ENCODE results near the gene EIF4B. TPM values are rescaled to one million over a fixed set of nuclear protein-coding genes. Genes with fewer than 3 reads are reported as not detected.
A peak's percentile ranks its signal among the peaks of the same experiment; 100 is the strongest.

The EIF4B gene
- total and polyA plus RNA-seq, 2 of the 13 experiments (the other 11 are each of a cell fraction or from before 2014, with no cell fraction given), result 416 to 548 TPM

GRCh38 chr12:53048780-53049401 is 42.6 kb downstream of the EIF4B start (continued):
- TF ChIP-seq ZNF496 (CRISPR knock-in tag; IDR thresholded peaks at IDR 0.05; ENCODE audit: insufficient replicate concordance), result no peak
- no peak for TF ChIP-seq ZNF556 (CRISPR knock-in tag; IDR thresholded peaks at IDR 0.05; ENCODE audit: borderline replicate concordance)
- peak; percentile 80; the same call in 1 of the 2 replicates for TF ChIP-seq ZMAT3 (CRISPR knock-in tag; conservative IDR thresholded peaks at IDR 0.05)
- TF ChIP-seq NFKB2 (CRISPR knock-in tag; IDR thresholded peaks at IDR 0.05; ENCODE audit: borderline replicate concordance), result no peak
- no peak for TF ChIP-seq PHB2 (IDR thresholded peaks at IDR 0.05; ENCODE audit: partially characterized antibody)
- TF ChIP-seq ZNF121 (CRISPR knock-in tag; IDR thresholded peaks at IDR 0.05), result no peak
- TF ChIP-seq TCF7 (IDR thresholded peaks at IDR 0.05; ENCODE audit: low read depth), result no peak
- TF ChIP-seq POLR2A (IDR thresholded peaks at IDR 0.05; ENCODE audit: insufficient read depth in 1 of 2, low read depth in 2 of 2, low read length in 2 of 2), result no peak
- TF ChIP-seq, protein P1, sequence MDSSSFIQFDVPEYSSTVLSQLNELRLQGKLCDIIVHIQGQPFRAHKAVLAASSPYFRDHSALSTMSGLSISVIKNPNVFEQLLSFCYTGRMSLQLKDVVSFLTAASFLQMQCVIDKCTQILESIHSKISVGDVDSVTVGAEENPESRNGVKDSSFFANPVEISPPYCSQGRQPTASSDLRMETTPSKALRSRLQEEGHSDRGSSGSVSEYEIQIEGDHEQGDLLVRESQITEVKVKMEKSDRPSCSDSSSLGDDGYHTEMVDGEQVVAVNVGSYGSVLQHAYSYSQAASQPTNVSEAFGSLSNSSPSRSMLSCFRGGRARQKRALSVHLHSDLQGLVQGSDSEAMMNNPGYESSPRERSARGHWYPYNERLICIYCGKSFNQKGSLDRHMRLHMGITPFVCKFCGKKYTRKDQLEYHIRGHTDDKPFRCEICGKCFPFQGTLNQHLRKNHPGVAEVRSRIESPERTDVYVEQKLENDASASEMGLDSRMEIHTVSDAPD (CRISPR knock-in tag; IDR thresholded peaks at IDR 0.05), result no peak
- no peak for TF ChIP-seq ZNF326 (CRISPR knock-in tag; IDR thresholded peaks at IDR 0.05; ENCODE audit: borderline replicate concordance)
- TF ChIP-seq PHF21A (CRISPR knock-in tag; IDR thresholded peaks at IDR 0.05), result peak; percentile 60; the same call in 1 of the 2 replicates
- TF ChIP-seq, protein P2, sequence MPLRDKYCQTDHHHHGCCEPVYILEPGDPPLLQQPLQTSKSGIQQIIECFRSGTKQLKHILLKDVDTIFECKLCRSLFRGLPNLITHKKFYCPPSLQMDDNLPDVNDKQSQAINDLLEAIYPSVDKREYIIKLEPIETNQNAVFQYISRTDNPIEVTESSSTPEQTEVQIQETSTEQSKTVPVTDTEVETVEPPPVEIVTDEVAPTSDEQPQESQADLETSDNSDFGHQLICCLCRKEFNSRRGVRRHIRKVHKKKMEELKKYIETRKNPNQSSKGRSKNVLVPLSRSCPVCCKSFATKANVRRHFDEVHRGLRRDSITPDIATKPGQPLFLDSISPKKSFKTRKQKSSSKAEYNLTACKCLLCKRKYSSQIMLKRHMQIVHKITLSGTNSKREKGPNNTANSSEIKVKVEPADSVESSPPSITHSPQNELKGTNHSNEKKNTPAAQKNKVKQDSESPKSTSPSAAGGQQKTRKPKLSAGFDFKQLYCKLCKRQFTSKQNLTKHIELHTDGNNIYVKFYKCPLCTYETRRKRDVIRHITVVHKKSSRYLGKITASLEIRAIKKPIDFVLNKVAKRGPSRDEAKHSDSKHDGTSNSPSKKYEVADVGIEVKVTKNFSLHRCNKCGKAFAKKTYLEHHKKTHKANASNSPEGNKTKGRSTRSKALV (CRISPR knock-in tag; IDR thresholded peaks at IDR 0.05), result no peak
- no peak for TF ChIP-seq TIGD3 (CRISPR knock-in tag; IDR thresholded peaks at IDR 0.05; ENCODE audit: borderline replicate concordance)
- TF ChIP-seq, protein P3, sequence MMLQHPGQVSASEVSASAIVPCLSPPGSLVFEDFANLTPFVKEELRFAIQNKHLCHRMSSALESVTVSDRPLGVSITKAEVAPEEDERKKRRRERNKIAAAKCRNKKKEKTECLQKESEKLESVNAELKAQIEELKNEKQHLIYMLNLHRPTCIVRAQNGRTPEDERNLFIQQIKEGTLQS (CRISPR knock-in tag; IDR thresholded peaks at IDR 0.05), result no peak
- no peak for TF ChIP-seq SNAI1 (CRISPR knock-in tag; IDR thresholded peaks at IDR 0.05; ENCODE audit: borderline replicate concordance)
- no peak for TF ChIP-seq TOE1 (CRISPR knock-in tag; IDR thresholded peaks at IDR 0.05)
- TF ChIP-seq HMGXB3 (CRISPR knock-in tag; IDR thresholded peaks at IDR 0.05; ENCODE audit: borderline replicate concordance), result no peak
- TF ChIP-seq REPIN1 (CRISPR knock-in tag; IDR thresholded peaks at IDR 0.05; ENCODE audit: borderline replicate concordance, low read depth), result no peak
